Neural cell (in vitro differentiated cells): ENCODE data around the gene TMEM89. TPM values are rescaled to one million over a fixed set of nuclear protein-coding genes. Genes with fewer than 3 reads are reported as not detected.

Experiments
- H2AFZ ChIP-seq: fragments of 200-600, 300-800 bp; sonication (generic), shearing (Covaris generic); 2 replicates; pipeline ENCODE4 v1.6.0; 2014; ENCODE audit warnings: low read depth, mild to moderate bottlenecking, antibody characterized with exemption, low read length, moderate library complexity
- H3F3A ChIP-seq: fragments of 200-600 bp; shearing (Covaris generic); 2 replicates; pipeline ENCODE4 v1.6.1; 2016; ENCODE audit warnings: mild to moderate bottlenecking, moderate library complexity, mixed read lengths, antibody characterized with exemption, low read length; ENCODE audit not compliant: insufficient read depth, poor library complexity, severe bottlenecking
- H3K27ac ChIP-seq: fragments of 200-600, 300-800 bp; sonication (generic), shearing (Covaris generic); 2 replicates; pipeline ENCODE4 v1.5.1; 2014; ENCODE audit warnings: mild to moderate bottlenecking, low read length, moderate library complexity
- H3K27me3 ChIP-seq: fragments of 300-800, 200-600 bp; sonication (generic), shearing (Covaris generic); 2 replicates; pipeline ENCODE4 v1.6.0; 2014; ENCODE audit warnings: mild to moderate bottlenecking, low read depth, low read length, moderate library complexity; ENCODE audit not compliant: insufficient read depth
- H3K36me3 ChIP-seq: fragments of 300-800, 200-600 bp; sonication (generic), shearing (Covaris generic); 2 replicates; pipeline ENCODE4 v1.5.1; 2014; ENCODE audit warnings: mild to moderate bottlenecking, antibody characterized with exemption, low read length, moderate library complexity; ENCODE audit not compliant: insufficient read depth
- H3K4me2 ChIP-seq: fragments of 300-800, 200-600 bp; sonication (generic), shearing (Covaris generic); 2 replicates; pipeline ENCODE4 v1.6.0; 2014; ENCODE audit warnings: mild to moderate bottlenecking, low read length
- H3K4me3 ChIP-seq: fragments of 300-800, 200-600 bp; sonication (generic), shearing (Covaris generic); 2 replicates; pipeline ENCODE4 v1.5.1; 2014; ENCODE audit warnings: mild to moderate bottlenecking, low read length, moderate library complexity
- H3K79me2 ChIP-seq: fragments of 200-600 bp; shearing (Covaris generic); replicated peaks from 2 replicates; pipeline ENCODE4 v1.6.0; 2014; ENCODE audit warnings: mild to moderate bottlenecking, low read length, moderate library complexity; ENCODE audit not compliant: insufficient read depth
- H3K9ac ChIP-seq: fragments of 300-800, 200-600 bp; sonication (generic), shearing (Covaris generic); 2 replicates; pipeline ENCODE4 v1.6.1; 2016; ENCODE audit warnings: mild to moderate bottlenecking, low read length, mixed read lengths
- H3K9me2 ChIP-seq: fragments of 200-600 bp; shearing (Covaris generic); 2 replicates; pipeline ENCODE4 v1.6.1; 2016; ENCODE audit warnings: mild to moderate bottlenecking, low read length, mixed read lengths; ENCODE audit not compliant: insufficient read depth
- H3K9me3 ChIP-seq: fragments of 200-600, 300-800 bp; sonication (generic), shearing (Covaris generic); 2 replicates; pipeline ENCODE4 v1.6.1; 2016; ENCODE audit warnings: mild to moderate bottlenecking, mixed run types, low read length, moderate library complexity, mixed read lengths
- H4K20me1 ChIP-seq: fragments of 200-600 bp; shearing (Covaris generic); 2 replicates; pipeline ENCODE4 v1.6.1; 2016; ENCODE audit warnings: mild to moderate bottlenecking, mixed run types; ENCODE audit not compliant: insufficient read depth
- EP300 ChIP-seq: fragments of 450-650 bp; conservative IDR thresholded peaks from 2 replicates; pipeline ENCODE4 v1.6.1; 2014; ENCODE audit warnings: antibody characterized with exemption, mild to moderate bottlenecking, moderate library complexity; ENCODE audit not compliant: poor library complexity, severe bottlenecking
- EZH2 ChIP-seq: fragments of 200-600, 300-800 bp; shearing (Covaris generic), sonication (generic); IDR thresholded peaks from 2 replicates; pipeline ENCODE4 v1.6.1; 2014; ENCODE audit warnings: antibody characterized with exemption, low read length, borderline replicate concordance, mild to moderate bottlenecking; ENCODE audit not compliant: insufficient read depth, poor library complexity, severe bottlenecking
- MXI1 ChIP-seq: fragments of 450-650 bp; conservative IDR thresholded peaks from 2 replicates; pipeline ENCODE4 v1.6.1; 2014; ENCODE audit warnings: antibody characterized with exemption, mild to moderate bottlenecking; ENCODE audit not compliant: poor library complexity, severe bottlenecking
- POLR2AphosphoS5 ChIP-seq: IDR thresholded peaks from 2 replicates; pipeline ENCODE4 v1.6.1; 2012
- RAD21 ChIP-seq: fragments of 450-650 bp; conservative IDR thresholded peaks from 2 replicates; pipeline ENCODE4 v1.6.1; 2014; ENCODE audit warnings: antibody characterized with exemption, mild to moderate bottlenecking, moderate library complexity
- SMC3 ChIP-seq: fragments of 450-650 bp; conservative IDR thresholded peaks from 2 replicates; pipeline ENCODE4 v1.6.1; 2014; ENCODE audit warnings: antibody characterized with exemption, mild to moderate bottlenecking, moderate library complexity; ENCODE audit not compliant: poor library complexity
- TAF1 ChIP-seq: IDR thresholded peaks from 2 replicates; pipeline ENCODE4 v1.6.1; 2012; ENCODE audit warnings: low read depth
- polyA plus RNA-seq: library from polyadenylated mRNA; depleted of rRNA; stranded (reverse); fragments of >200 nt; gene quantifications from 2 replicates; pipeline ENCODE4 v1.2.3, GENCODE V29; 2014
- TF ChIP-seq, protein P1 (sequence below): fragments of 450-650 bp; IDR thresholded peaks from 2 replicates; pipeline ENCODE4 v1.5.1; 2014; ENCODE audit warnings: antibody characterized with exemption, mild to moderate bottlenecking, moderate library complexity; ENCODE audit not compliant: poor library complexity, severe bottlenecking
- TF ChIP-seq, protein P2 (sequence below): IDR thresholded peaks from 2 replicates; pipeline ENCODE4 v1.6.1; 2012; ENCODE audit warnings: borderline replicate concordance

The TMEM89 gene
- polyA plus RNA-seq, 1 donor from 2014 or later = 0.52 TPM

DNA sequence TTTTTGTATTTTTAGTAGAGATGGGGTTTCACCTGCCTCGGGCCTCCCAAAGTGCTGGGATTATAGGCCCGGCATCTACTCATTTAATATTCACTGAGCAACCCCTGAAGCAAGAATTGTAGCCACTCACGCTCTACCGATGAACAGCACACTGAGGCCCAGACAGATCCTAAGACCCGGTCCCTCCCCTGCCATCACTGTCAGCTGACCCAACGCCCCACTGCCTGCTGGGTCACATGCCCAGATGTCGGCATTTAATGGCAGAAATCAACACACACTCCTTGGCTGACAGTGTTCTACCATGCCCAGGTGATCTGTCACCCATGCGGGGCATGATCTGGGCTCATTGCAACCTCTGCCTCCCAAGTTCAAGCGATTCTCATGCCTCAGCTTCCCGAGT, 3.2 kb upstream of the TMEM89 start:
- Histone ChIP-seq H3F3A (no peaks in the 10 kb centered on the region), H3K4me3 (no peak overlapping the region), H3K27ac (no peak overlapping the region), H3K79me2 (no peaks in the 10 kb centered on the region), H3K4me2 (no peak overlapping the region), H3K36me3 (no peaks in the 10 kb centered on the region), H4K20me1 (no peaks in the 10 kb centered on the region), H3K9ac (no peak overlapping the region), H2AFZ (no peak overlapping the region), H3K27me3 (no peaks in the 10 kb centered on the region), H3K9me3 (no peaks in the 10 kb centered on the region), H3K9me2 (no peaks in the 10 kb centered on the region)
- TF ChIP-seq TAF1 (no peak), MXI1 (no peak), RAD21 (no peak), POLR2AphosphoS5 (no peak), EP300 (no peak), SMC3 (no peak), EZH2 (no peak)
- TF ChIP-seq, protein P1, sequence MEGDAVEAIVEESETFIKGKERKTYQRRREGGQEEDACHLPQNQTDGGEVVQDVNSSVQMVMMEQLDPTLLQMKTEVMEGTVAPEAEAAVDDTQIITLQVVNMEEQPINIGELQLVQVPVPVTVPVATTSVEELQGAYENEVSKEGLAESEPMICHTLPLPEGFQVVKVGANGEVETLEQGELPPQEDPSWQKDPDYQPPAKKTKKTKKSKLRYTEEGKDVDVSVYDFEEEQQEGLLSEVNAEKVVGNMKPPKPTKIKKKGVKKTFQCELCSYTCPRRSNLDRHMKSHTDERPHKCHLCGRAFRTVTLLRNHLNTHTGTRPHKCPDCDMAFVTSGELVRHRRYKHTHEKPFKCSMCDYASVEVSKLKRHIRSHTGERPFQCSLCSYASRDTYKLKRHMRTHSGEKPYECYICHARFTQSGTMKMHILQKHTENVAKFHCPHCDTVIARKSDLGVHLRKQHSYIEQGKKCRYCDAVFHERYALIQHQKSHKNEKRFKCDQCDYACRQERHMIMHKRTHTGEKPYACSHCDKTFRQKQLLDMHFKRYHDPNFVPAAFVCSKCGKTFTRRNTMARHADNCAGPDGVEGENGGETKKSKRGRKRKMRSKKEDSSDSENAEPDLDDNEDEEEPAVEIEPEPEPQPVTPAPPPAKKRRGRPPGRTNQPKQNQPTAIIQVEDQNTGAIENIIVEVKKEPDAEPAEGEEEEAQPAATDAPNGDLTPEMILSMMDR = no peak
- TF ChIP-seq, protein P2, sequence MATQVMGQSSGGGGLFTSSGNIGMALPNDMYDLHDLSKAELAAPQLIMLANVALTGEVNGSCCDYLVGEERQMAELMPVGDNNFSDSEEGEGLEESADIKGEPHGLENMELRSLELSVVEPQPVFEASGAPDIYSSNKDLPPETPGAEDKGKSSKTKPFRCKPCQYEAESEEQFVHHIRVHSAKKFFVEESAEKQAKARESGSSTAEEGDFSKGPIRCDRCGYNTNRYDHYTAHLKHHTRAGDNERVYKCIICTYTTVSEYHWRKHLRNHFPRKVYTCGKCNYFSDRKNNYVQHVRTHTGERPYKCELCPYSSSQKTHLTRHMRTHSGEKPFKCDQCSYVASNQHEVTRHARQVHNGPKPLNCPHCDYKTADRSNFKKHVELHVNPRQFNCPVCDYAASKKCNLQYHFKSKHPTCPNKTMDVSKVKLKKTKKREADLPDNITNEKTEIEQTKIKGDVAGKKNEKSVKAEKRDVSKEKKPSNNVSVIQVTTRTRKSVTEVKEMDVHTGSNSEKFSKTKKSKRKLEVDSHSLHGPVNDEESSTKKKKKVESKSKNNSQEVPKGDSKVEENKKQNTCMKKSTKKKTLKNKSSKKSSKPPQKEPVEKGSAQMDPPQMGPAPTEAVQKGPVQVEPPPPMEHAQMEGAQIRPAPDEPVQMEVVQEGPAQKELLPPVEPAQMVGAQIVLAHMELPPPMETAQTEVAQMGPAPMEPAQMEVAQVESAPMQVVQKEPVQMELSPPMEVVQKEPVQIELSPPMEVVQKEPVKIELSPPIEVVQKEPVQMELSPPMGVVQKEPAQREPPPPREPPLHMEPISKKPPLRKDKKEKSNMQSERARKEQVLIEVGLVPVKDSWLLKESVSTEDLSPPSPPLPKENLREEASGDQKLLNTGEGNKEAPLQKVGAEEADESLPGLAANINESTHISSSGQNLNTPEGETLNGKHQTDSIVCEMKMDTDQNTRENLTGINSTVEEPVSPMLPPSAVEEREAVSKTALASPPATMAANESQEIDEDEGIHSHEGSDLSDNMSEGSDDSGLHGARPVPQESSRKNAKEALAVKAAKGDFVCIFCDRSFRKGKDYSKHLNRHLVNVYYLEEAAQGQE = no peak

DNA sequence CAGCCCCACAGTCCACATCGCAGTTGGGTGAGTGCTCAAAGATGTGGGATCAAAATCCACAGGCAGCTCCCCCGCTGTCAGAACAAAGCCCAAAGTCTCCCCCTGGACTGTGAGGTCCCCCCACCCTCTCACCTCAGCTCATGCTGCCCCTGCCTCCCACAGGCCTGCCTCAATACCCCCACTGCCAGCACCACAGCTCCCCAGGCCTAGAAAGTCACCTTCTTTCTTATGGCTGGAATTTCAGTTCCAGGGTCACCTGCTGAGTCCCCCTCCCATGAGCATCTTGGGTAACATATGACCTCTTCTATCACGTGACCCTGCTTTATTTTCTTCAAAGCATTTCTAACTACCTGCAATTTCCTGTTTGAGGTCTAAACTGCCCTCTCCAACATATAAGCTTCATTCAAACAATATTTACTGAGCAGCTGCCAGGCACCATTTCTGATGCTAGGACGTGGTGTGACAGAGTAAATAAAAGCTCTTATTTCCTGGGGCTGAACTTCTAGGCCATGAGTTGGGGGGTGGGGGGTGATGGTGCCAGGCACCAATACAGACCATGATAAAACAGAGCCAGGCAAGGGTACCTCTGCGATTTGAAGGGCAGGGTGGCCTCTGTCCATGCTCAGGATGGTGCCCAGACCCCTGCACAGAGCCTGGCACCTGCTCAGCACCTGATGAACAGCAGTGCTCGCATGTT, 2.4 kb upstream of the TMEM89 start:
- no peaks in the 10 kb centered on the region for H3F3A ChIP-seq
- H3K9me3 ChIP-seq = no peaks in the 10 kb centered on the region
- no peaks in the 10 kb centered on the region for H3K9me2 ChIP-seq
- H4K20me1 ChIP-seq = no peaks in the 10 kb centered on the region
- H3K4me2 ChIP-seq = no peak overlapping the region
- H3K36me3 ChIP-seq = no peaks in the 10 kb centered on the region
- no peak overlapping the region for H3K27ac ChIP-seq
- H3K79me2 ChIP-seq = no peaks in the 10 kb centered on the region
- TF ChIP-seq EZH2 = no peak
- TF ChIP-seq TAF1 = no peak
- TF ChIP-seq RAD21 = no peak
- no peak for TF ChIP-seq POLR2AphosphoS5
- TF ChIP-seq MXI1 = no peak
- TF ChIP-seq, protein P2 = no peak
- TF ChIP-seq, protein P1 = no peak
- no peak for TF ChIP-seq EP300
- TF ChIP-seq SMC3 = no peak
- H3K9ac ChIP-seq = no peak overlapping the region
- no peak overlapping the region for H3K4me3 ChIP-seq
- no peaks in the 10 kb centered on the region for H3K27me3 ChIP-seq
- no peak overlapping the region for H2AFZ ChIP-seq
